Type B pancreatic cell (in vitro differentiated cells): Measurements from ENCODE around the gene PRSS27. TPM values are rescaled to one million over a fixed set of nuclear protein-coding genes. Genes with fewer than 3 reads are reported as not detected.

ENCODE experiments used
- DNase-seq: peaks from one replicate; pipeline ENCODE4 v3.0.0; 2021; ENCODE audit warnings: mixed read lengths; ENCODE audit not compliant: unreplicated experiment; ENCODE audit errors: extremely low spot score
- H3K27ac Mint-ChIP-seq: 2 replicates; pipeline ENCODE4 v1.8.0; 2021; ENCODE audit warnings: mild to moderate bottlenecking, mixed read lengths
- H3K27me3 Mint-ChIP-seq: 2 replicates; pipeline ENCODE4 v1.8.0; 2021; ENCODE audit warnings: mixed read lengths
- H3K36me3 Mint-ChIP-seq: 2 replicates; pipeline ENCODE4 v1.8.0; 2021; ENCODE audit warnings: mixed read lengths
- H3K4me1 Mint-ChIP-seq: one replicate; pipeline ENCODE4 v1.8.0; 2021; ENCODE audit warnings: mixed read lengths; ENCODE audit not compliant: unreplicated experiment
- H3K4me3 Mint-ChIP-seq: 2 replicates; pipeline ENCODE4 v1.8.0; 2021; ENCODE audit warnings: mild to moderate bottlenecking, mixed read lengths
- H3K9me3 Mint-ChIP-seq: 2 replicates; pipeline ENCODE4 v1.8.0; 2021; ENCODE audit warnings: mixed read lengths
- total RNA-seq: library from RNA; stranded (reverse); gene quantifications from 2 replicates; pipeline ENCODE4 v1.2.1, GENCODE V29; 2021; ENCODE audit warnings: low replicate concordance
- TF ChIP-seq, protein P1 (sequence below): fragments of 200-600 bp; sonication (generic); conservative IDR thresholded peaks from 2 replicates; pipeline ENCODE4 v1.5.0; 2021; ENCODE audit warnings: antibody characterized with exemption, mild to moderate bottlenecking

The PRSS27 gene
- total RNA-seq, 1 donor from 2014 or later = 19.0 TPM

DNA sequence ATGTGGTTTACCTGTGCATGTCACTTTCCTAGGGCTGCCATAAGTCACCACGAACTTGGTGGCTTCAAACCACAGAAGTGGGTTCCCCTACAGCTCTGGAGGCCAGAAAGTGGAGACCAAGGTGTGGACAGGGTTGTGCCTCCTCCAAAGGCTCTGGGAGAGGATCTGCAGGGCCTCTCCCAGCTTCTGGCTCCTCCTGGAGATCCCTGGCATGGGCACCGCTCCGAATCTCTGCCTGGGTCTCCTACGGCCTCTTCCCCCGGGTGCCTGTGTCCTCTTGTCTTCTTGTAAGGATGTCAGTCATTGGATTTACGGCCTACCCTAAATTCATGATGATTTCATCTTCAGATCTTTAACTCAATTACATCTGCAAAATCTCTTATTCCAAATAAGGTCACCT is 29.9 kb upstream of the PRSS27 start:
- TF ChIP-seq, protein P1, sequence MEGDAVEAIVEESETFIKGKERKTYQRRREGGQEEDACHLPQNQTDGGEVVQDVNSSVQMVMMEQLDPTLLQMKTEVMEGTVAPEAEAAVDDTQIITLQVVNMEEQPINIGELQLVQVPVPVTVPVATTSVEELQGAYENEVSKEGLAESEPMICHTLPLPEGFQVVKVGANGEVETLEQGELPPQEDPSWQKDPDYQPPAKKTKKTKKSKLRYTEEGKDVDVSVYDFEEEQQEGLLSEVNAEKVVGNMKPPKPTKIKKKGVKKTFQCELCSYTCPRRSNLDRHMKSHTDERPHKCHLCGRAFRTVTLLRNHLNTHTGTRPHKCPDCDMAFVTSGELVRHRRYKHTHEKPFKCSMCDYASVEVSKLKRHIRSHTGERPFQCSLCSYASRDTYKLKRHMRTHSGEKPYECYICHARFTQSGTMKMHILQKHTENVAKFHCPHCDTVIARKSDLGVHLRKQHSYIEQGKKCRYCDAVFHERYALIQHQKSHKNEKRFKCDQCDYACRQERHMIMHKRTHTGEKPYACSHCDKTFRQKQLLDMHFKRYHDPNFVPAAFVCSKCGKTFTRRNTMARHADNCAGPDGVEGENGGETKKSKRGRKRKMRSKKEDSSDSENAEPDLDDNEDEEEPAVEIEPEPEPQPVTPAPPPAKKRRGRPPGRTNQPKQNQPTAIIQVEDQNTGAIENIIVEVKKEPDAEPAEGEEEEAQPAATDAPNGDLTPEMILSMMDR = no peak
- no peaks in the 10 kb centered on the region for H3K27me3 Mint-ChIP-seq
- H3K27ac Mint-ChIP-seq = peak overlapping the region; percentile 99
- peak overlapping the region; percentile 94 for H3K4me3 Mint-ChIP-seq
- no peaks in the 10 kb centered on the region for H3K9me3 Mint-ChIP-seq
- peaks cover 14% of the 10 kb centered on the region for H3K4me1 Mint-ChIP-seq
- peaks cover 13% of the 10 kb centered on the region for H3K36me3 Mint-ChIP-seq
- DNase-seq = no peak

DNA sequence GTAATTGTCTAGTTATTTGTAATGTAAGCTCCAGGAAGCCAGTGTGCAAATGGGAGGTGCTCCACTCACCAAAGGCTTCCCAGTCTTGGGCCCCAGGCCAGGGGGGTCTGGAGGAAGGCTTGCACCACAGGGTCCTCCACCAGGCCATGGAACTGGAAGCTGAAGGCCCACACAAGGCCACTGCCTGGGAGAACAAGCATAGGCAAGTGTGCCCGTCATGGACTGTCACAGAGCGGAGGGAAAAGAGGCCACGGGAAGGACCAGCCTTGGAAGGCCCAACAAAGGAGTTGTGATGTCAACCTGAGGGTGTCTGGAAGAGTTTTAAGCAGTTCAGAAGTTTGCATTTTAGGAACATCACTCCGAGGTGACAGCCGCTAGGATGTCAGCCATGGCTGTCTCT is 29.5 kb upstream of the PRSS27 start:
- TF ChIP-seq, protein P1 = no peak
- H3K4me1 Mint-ChIP-seq = peaks cover 10% of the 10 kb centered on the region
- no peaks in the 10 kb centered on the region for H3K9me3 Mint-ChIP-seq
- no peak overlapping the region for H3K27ac Mint-ChIP-seq
- DNase-seq = no peak
- no peaks in the 10 kb centered on the region for H3K27me3 Mint-ChIP-seq
- peak overlapping the region; percentile 67 for H3K4me3 Mint-ChIP-seq
- H3K36me3 Mint-ChIP-seq = peaks cover 9% of the 10 kb centered on the region

DNA sequence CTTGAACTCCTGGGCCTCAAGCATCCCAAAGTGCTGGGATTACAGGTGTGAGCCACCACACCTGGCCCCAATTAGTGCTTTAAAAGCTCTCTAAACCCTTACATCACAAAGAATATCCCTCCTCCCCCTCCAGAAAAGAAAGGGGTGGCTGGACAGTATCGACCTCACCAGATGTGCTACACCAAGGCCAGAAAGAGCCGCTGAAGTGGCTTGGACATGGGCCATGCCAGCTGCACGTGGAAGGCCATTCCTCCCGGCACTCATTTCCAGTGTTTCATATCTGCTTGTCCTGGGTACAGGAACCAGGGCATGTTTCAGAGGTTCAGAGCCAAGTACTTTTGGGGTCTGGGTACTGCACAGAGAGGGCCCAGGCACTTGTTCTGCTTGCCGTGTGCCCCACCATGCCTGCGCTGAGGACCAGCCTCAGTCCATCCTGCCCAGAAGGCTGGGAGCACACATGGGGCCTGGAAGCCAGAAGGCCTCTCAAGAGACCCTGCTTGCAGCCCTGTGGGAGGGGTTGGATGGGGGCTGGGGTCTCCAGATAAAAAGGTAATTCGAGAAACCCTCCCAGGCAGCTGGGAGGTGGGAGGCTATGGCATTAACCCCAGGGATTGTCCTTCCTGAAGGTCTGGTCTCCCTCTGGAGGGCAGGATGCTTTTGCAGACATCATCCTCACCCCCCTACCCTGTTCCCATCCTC is 28.9 kb upstream of the PRSS27 start:
- no peak overlapping the region for H3K27ac Mint-ChIP-seq
- peaks cover 7% of the 10 kb centered on the region for H3K4me1 Mint-ChIP-seq
- H3K36me3 Mint-ChIP-seq = peaks cover 3% of the 10 kb centered on the region
- H3K4me3 Mint-ChIP-seq = no peak overlapping the region
- TF ChIP-seq, protein P1 = no peak
- no peaks in the 10 kb centered on the region for H3K9me3 Mint-ChIP-seq
- no peak for DNase-seq
- H3K27me3 Mint-ChIP-seq = no peaks in the 10 kb centered on the region

DNA sequence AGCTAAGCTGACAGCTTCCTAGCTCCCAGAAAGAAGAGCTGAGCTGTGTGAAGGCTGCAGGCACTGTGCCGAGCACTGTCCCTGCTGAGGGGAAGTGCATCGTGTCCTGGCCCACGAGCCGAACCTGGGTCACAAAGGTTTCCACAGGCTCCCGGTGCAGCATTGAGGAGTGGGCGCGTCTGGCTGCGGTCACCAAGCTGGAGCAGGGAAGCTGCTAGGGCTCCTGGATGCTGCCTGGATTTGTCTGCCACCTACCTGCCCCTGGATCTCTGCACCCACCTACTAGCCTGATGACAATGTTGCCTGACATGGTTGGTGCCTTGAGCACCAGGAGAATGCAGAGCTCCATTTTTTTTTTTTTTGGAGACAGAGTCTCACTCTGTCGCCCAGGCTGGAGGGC is 25.9 kb upstream of the PRSS27 start:
- no peaks in the 10 kb centered on the region for H3K36me3 Mint-ChIP-seq
- no peaks in the 10 kb centered on the region for H3K9me3 Mint-ChIP-seq
- H3K4me1 Mint-ChIP-seq = no peaks in the 10 kb centered on the region
- no peak for DNase-seq
- H3K27me3 Mint-ChIP-seq = no peaks in the 10 kb centered on the region
- TF ChIP-seq, protein P1 = no peak
- H3K4me3 Mint-ChIP-seq = no peak overlapping the region
- H3K27ac Mint-ChIP-seq = peak overlapping the region; percentile 66

DNA sequence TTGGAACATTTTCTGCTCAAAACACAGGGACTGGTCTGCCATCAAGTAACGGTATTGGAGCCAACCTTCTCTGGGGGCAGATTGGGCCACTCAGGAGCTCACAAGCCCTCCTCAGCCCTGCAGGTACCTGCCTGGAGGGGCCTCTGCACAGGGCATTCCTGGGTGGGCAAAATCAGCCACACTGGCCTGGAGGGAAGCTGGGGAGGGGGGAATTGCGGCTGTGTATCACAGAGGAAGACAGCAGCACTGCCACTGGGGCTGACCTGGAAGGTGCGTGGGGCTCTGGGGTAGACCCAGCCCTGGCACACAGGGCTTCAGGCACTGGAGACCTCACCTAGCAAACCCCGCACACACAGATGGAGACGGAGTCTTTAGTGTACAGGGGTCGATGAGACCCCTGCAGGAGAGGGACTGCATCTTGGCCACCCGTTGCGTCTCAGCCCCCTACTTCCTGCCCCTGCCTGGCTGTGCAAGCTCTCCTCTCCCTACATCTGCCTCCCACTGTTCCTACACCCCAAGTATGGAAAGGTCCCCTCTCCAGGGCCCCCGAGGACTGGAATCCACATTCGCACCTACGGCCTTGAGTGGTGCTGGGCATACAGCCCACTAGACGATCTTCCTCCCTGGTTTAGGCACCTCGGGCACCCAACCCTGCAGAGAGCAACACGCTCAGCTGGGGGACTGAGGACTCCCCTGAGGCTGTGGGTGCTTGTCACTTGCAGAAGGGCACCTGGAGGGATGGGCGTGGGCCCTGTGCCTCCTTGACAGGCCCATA is 25.3 kb upstream of the PRSS27 start:
- Mint-ChIP-seq H3K27me3 (no peaks in the 10 kb centered on the region), H3K27ac (peak overlapping the region; percentile 66), H3K4me3 (no peak overlapping the region), H3K36me3 (no peaks in the 10 kb centered on the region), H3K9me3 (no peaks in the 10 kb centered on the region), H3K4me1 (no peaks in the 10 kb centered on the region)
- TF ChIP-seq, protein P1 = no peak
- no peak for DNase-seq
